HEK293 (cell line): ENCODE data around the gene ABCA3.

Experiments used
- CTCF ChIA-PET: fragments of 350-600 bp; formaldehyde crosslinking; extraction: SDS; loops from one replicate; lab custom pipeline; 2021; ENCODE audit warnings: antibody characterized with exemption; lab: Yijun Ruan, JAX
- POLR2A ChIA-PET: fragments of 300-600 bp; formaldehyde crosslinking; extraction: SDS; loops from one replicate; lab custom pipeline; 2020; ENCODE audit warnings: antibody characterized with exemption, inconsistent platforms; lab: Yijun Ruan, JAX
- H3K27ac ChIP-seq: fragments of 200-500 bp; sonication (Bioruptor generic); 2 replicates; pipeline ENCODE4 v1.5.1; 2014; ENCODE audit warnings: low read depth, low read length, control low read depth, inconsistent platforms; ENCODE audit errors: extremely low read depth
- H3K36me3 ChIP-seq, 2 experiments: fragments of 200-500 bp in 1 of 2; sonication (Bioruptor generic) in 1 of 2; 1 replicate in 1 of 2; 2 replicates in 1 of 2; pipeline ENCODE4 v1.5.1; 2014 to 2017; ENCODE audit warnings: inconsistent platforms in 2 of 2, low read length in 2 of 2; ENCODE audit not compliant: control insufficient read depth in 2 of 2, insufficient read depth in 1 of 2
- H3K4me1 ChIP-seq: fragments of 200-500 bp; sonication (Bioruptor generic); 2 replicates; pipeline ENCODE4 v1.5.1; 2014; ENCODE audit warnings: mild to moderate bottlenecking, low read length, inconsistent platforms; ENCODE audit not compliant: control insufficient read depth, insufficient read depth
- H3K4me3 ChIP-seq: 2 replicates; pipeline ENCODE4 v1.5.1; 2011; ENCODE audit warnings: low read depth, mild to moderate bottlenecking, control low read depth, low read length, moderate library complexity
- H3K9me3 ChIP-seq: fragments of 200-500 bp; sonication (Bioruptor generic); 2 replicates; pipeline ENCODE4 v1.5.1; 2014; ENCODE audit warnings: low read depth, low read length, inconsistent platforms; ENCODE audit not compliant: control insufficient read depth, insufficient read depth
- BCL11A ChIP-seq: fragments of 450-650 bp; formaldehyde crosslinking; IDR thresholded peaks from 2 replicates; pipeline ENCODE4 v1.5.1; 2016; ENCODE audit warnings: low read depth, missing biosample characterization, missing genetic modification characterization
- BCL11B ChIP-seq: fragments of 450-650 bp; formaldehyde crosslinking; IDR thresholded peaks from 2 replicates; pipeline ENCODE4 v1.5.1; 2016; ENCODE audit warnings: low read depth, missing biosample characterization, missing genetic modification characterization
- KLF1 ChIP-seq: fragments of 450-650 bp; formaldehyde crosslinking; IDR thresholded peaks from 2 replicates; pipeline ENCODE4 v1.5.1; 2016; ENCODE audit warnings: missing biosample characterization, missing genetic modification characterization
- KLF8 ChIP-seq: fragments of 450-650 bp; formaldehyde crosslinking; IDR thresholded peaks from 2 replicates; pipeline ENCODE4 v1.5.1; 2016; ENCODE audit warnings: missing biosample characterization, missing genetic modification characterization
- PATZ1 ChIP-seq: fragments of 450-650 bp; formaldehyde crosslinking; IDR thresholded peaks from 2 replicates; pipeline ENCODE4 v1.5.1; 2016; ENCODE audit warnings: missing biosample characterization, missing genetic modification characterization
- PRDM1 ChIP-seq: fragments of 450-650 bp; formaldehyde crosslinking; IDR thresholded peaks from 2 replicates; pipeline ENCODE4; 2016; ENCODE audit warnings: missing biosample characterization, missing genetic modification characterization
- YY1 ChIP-seq: fragments of 450-650 bp; formaldehyde crosslinking; IDR thresholded peaks from 2 replicates; pipeline ENCODE4 v1.5.1; 2018; ENCODE audit warnings: missing biosample characterization, missing genetic modification characterization
- ZBTB48 ChIP-seq: fragments of 450-650 bp; formaldehyde crosslinking; IDR thresholded peaks from 2 replicates; pipeline ENCODE4 v1.5.1; 2016; ENCODE audit warnings: missing biosample characterization, missing genetic modification characterization
- ZFP37 ChIP-seq: fragments of 450-650 bp; formaldehyde crosslinking; IDR thresholded peaks from 2 replicates; pipeline ENCODE4 v1.5.1; 2016; ENCODE audit warnings: missing biosample characterization, missing genetic modification characterization
- ZIC2 ChIP-seq: fragments of 450-650 bp; formaldehyde crosslinking; IDR thresholded peaks from 2 replicates; pipeline ENCODE4 v1.5.1; 2016; ENCODE audit warnings: missing biosample characterization, missing genetic modification characterization
- ZNF184 ChIP-seq: fragments of 450-650 bp; IDR thresholded peaks from 2 replicates; pipeline ENCODE4 v1.5.1; 2018; ENCODE audit warnings: missing biosample characterization, mild to moderate bottlenecking, missing genetic modification characterization
- ZNF302 ChIP-seq: fragments of 450-650 bp; formaldehyde crosslinking; IDR thresholded peaks from 2 replicates; pipeline ENCODE4 v1.5.1; 2016; ENCODE audit warnings: missing biosample characterization, missing genetic modification characterization, low read depth
- ZNF404 ChIP-seq: fragments of 450-650 bp; formaldehyde crosslinking; IDR thresholded peaks from 2 replicates; pipeline ENCODE4 v1.5.1; 2017; ENCODE audit warnings: missing biosample characterization, missing genetic modification characterization
- ZNF544 ChIP-seq: fragments of 450-650 bp; formaldehyde crosslinking; IDR thresholded peaks from 2 replicates; pipeline ENCODE4 v1.5.0; 2017; ENCODE audit warnings: missing biosample characterization, missing genetic modification characterization
- ZNF621 ChIP-seq: fragments of 450-650 bp; formaldehyde crosslinking; IDR thresholded peaks from 2 replicates; pipeline ENCODE4 v1.5.1; 2017; ENCODE audit warnings: missing biosample characterization, missing genetic modification characterization
- ZNF76 ChIP-seq: fragments of 450-650 bp; formaldehyde crosslinking; IDR thresholded peaks from 2 replicates; pipeline ENCODE4; 2016; ENCODE audit warnings: low read depth, missing biosample characterization, missing genetic modification characterization, borderline replicate concordance
- ZNF768 ChIP-seq: fragments of 450-650 bp; formaldehyde crosslinking; IDR thresholded peaks from 2 replicates; pipeline ENCODE4 v1.5.1; 2018; ENCODE audit warnings: missing biosample characterization, mild to moderate bottlenecking, missing genetic modification characterization
- ZNF785 ChIP-seq: fragments of 450-650 bp; formaldehyde crosslinking; IDR thresholded peaks from 2 replicates; pipeline ENCODE4 v1.5.1; 2016; ENCODE audit warnings: missing biosample characterization, missing genetic modification characterization
- ZNF837 ChIP-seq: fragments of 450-650 bp; formaldehyde crosslinking; IDR thresholded peaks from 2 replicates; pipeline ENCODE4 v1.5.1; 2016; ENCODE audit warnings: missing biosample characterization, missing genetic modification characterization
- TF ChIP-seq, protein P1 (sequence below): fragments of 450-650 bp; formaldehyde crosslinking; conservative IDR thresholded peaks from 2 replicates; pipeline ENCODE4 v1.5.1; 2016; ENCODE audit warnings: low read depth, missing biosample characterization, missing genetic modification characterization
- TF ChIP-seq, protein P2 (sequence below): fragments of 450-650 bp; formaldehyde crosslinking; IDR thresholded peaks from 2 replicates; pipeline ENCODE4 v1.5.1; 2016; ENCODE audit warnings: missing biosample characterization, missing genetic modification characterization
- TF ChIP-seq, protein P3 (sequence below): fragments of 450-650 bp; formaldehyde crosslinking; IDR thresholded peaks from 2 replicates; pipeline ENCODE4 v1.5.1; 2017; ENCODE audit warnings: missing biosample characterization, mild to moderate bottlenecking, missing genetic modification characterization, moderate library complexity

ABCA3 gene

GRCh38 chr16:2341456-2342447 is 1.2 kb upstream of the ABCA3 start:
- ChIA-PET POLR2A (no interaction called here), CTCF (no interaction called here)
- H3K4me1 ChIP-seq: no peaks in the 10 kb centered on the region
- H3K36me3 ChIP-seq: no peaks in the 10 kb centered on the region; a peak in 1 of 3 replicates
- no peak overlapping the region for H3K4me3 ChIP-seq
- TF ChIP-seq ZNF184 (tag by site-specific recombination) (no peak), KLF8 (tag by site-specific recombination) (peak; percentile 91), KLF1 (tag by site-specific recombination) (peak; percentile 83)
- H3K27ac ChIP-seq: no peak overlapping the region
- H3K9me3 ChIP-seq: no peaks in the 10 kb centered on the region

GRCh38 chr16:2339521-2340484 is 725 bp downstream of the ABCA3 start:
- CTCF ChIA-PET: interaction anchor here (0.6 to 1.4 kb wide), 19 partner anchors 8 to 327 kb away, joined by 3 to 6 read pairs (median 3); no protein-coding TSS in a partner anchor
- no peaks in the 10 kb centered on the region; a peak in 1 of 3 replicates for H3K36me3 ChIP-seq
- H3K9me3 ChIP-seq: no peaks in the 10 kb centered on the region
- H3K4me3 ChIP-seq: peak overlapping the region; percentile 64
- H3K4me1 ChIP-seq: no peaks in the 10 kb centered on the region
- POLR2A ChIA-PET: no interaction called here
- H3K27ac ChIP-seq: peak overlapping the region; percentile 60; the same call in 1 of the 2 replicates
- peak; percentile 72; the same call in 1 of the 2 replicates for TF ChIP-seq ZNF76 (tag by site-specific recombination)
- no peak for TF ChIP-seq PRDM1
- 0 out of 2 replicates have a peak, but pooled peaks have one; percentile 18 for TF ChIP-seq BCL11A (tag by site-specific recombination)
- TF ChIP-seq PATZ1 (tag by site-specific recombination): peak; percentile 52; the same call in 1 of the 2 replicates
- TF ChIP-seq ZNF404 (tag by site-specific recombination): no peak
- no peak; the same call in 1 of the 2 replicates for TF ChIP-seq YY1 (tag by site-specific recombination)
- TF ChIP-seq ZNF544 (tag by site-specific recombination): no peak
- no peak for TF ChIP-seq ZNF302
- TF ChIP-seq KLF1 (tag by site-specific recombination): peak; percentile 72
- TF ChIP-seq, protein P1, sequence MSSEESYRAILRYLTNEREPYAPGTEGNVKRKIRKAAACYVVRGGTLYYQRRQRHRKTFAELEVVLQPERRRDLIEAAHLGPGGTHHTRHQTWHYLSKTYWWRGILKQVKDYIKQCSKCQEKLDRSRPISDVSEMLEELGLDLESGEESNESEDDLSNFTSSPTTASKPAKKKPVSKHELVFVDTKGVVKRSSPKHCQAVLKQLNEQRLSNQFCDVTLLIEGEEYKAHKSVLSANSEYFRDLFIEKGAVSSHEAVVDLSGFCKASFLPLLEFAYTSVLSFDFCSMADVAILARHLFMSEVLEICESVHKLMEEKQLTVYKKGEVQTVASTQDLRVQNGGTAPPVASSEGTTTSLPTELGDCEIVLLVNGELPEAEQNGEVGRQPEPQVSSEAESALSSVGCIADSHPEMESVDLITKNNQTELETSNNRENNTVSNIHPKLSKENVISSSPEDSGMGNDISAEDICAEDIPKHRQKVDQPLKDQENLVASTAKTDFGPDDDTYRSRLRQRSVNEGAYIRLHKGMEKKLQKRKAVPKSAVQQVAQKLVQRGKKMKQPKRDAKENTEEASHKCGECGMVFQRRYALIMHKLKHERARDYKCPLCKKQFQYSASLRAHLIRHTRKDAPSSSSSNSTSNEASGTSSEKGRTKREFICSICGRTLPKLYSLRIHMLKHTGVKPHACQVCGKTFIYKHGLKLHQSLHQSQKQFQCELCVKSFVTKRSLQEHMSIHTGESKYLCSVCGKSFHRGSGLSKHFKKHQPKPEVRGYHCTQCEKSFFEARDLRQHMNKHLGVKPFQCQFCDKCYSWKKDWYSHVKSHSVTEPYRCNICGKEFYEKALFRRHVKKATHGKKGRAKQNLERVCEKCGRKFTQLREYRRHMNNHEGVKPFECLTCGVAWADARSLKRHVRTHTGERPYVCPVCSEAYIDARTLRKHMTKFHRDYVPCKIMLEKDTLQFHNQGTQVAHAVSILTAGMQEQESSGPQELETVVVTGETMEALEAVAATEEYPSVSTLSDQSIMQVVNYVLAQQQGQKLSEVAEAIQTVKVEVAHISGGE (tag by site-specific recombination): peak; percentile 91
- peak; percentile 73; the same call in 1 of the 2 replicates for TF ChIP-seq ZNF785 (tag by site-specific recombination)
- TF ChIP-seq ZNF837 (tag by site-specific recombination): no peak; the same call in 1 of the 2 replicates
- TF ChIP-seq ZNF768 (tag by site-specific recombination): no peak
- peak; percentile 86; the same call in 1 of the 2 replicates for TF ChIP-seq ZFP37 (tag by site-specific recombination)
- TF ChIP-seq, protein P2, sequence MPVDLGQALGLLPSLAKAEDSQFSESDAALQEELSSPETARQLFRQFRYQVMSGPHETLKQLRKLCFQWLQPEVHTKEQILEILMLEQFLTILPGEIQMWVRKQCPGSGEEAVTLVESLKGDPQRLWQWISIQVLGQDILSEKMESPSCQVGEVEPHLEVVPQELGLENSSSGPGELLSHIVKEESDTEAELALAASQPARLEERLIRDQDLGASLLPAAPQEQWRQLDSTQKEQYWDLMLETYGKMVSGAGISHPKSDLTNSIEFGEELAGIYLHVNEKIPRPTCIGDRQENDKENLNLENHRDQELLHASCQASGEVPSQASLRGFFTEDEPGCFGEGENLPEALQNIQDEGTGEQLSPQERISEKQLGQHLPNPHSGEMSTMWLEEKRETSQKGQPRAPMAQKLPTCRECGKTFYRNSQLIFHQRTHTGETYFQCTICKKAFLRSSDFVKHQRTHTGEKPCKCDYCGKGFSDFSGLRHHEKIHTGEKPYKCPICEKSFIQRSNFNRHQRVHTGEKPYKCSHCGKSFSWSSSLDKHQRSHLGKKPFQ (tag by site-specific recombination): no peak; the same call in 1 of the 2 replicates
- peak; percentile 46 for TF ChIP-seq ZIC2 (tag by site-specific recombination)
- TF ChIP-seq BCL11B (tag by site-specific recombination): 0 out of 2 replicates have a peak, but pooled peaks have one; percentile 46
- TF ChIP-seq, protein P3, sequence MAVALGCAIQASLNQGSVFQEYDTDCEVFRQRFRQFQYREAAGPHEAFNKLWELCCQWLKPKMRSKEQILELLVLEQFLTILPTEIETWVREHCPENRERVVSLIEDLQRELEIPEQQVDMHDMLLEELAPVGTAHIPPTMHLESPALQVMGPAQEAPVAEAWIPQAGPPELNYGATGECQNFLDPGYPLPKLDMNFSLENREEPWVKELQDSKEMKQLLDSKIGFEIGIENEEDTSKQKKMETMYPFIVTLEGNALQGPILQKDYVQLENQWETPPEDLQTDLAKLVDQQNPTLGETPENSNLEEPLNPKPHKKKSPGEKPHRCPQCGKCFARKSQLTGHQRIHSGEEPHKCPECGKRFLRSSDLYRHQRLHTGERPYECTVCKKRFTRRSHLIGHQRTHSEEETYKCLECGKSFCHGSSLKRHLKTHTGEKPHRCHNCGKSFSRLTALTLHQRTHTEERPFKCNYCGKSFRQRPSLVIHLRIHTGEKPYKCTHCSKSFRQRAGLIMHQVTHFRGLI (tag by site-specific recombination): 0 out of 2 replicates have a peak, but pooled peaks have one; percentile 29
- no peak for TF ChIP-seq ZNF621
- TF ChIP-seq ZBTB48 (tag by site-specific recombination): no peak
- peak; percentile 34; the same call in 1 of the 2 replicates for TF ChIP-seq KLF8 (tag by site-specific recombination)
